K562 (cell line): Measurements from ENCODE around the gene TM4SF4. TPM values are rescaled to one million over a fixed set of nuclear protein-coding genes. Genes with fewer than 3 reads are reported as not detected.

Source experiments
- ATAC-seq: fragments of 200-7000 bp; cut with Tn5 transposase; 3 replicates; pipeline ENCODE4 v1.9.1; 2020; ENCODE audit warnings: moderate library complexity
- BruUV-seq: library from RNA; stranded (reverse); fragments of 400-500 nt; replicated peaks from 2 replicates; lab custom pipeline; 2021; lab: Mats Ljungman, UMichigan
- CTCF ChIA-PET: fragments of 300-600 bp; formaldehyde crosslinking; extraction: SDS; loops from one replicate; lab custom pipeline; 2021; ENCODE audit warnings: low intra/inter-chr PET ratio; lab: Yijun Ruan, JAX
- POLR2A ChIA-PET: fragments of 300-600, 350-650 bp; sonication (Branson Sonifier 250); formaldehyde crosslinking; extraction: SDS; loops from one replicate; lab custom pipeline; 2021; ENCODE audit warnings: antibody characterized with exemption, inconsistent platforms; lab: Yijun Ruan, JAX
- DNase-seq, 4 experiments: peaks; one replicate each; pipeline versions ENCODE4 v3.0.0 to v3.0.0-alpha.2; 2011 to 2018; ENCODE audit warnings: low spot score in 3 of 4, mixed read lengths in 3 of 4; ENCODE audit errors: extremely low read depth in 1 of 4
- FAIRE-seq: peaks from 2 replicates; lab custom pipeline; 2011; peaks lifted over from hg19 to GRCh38; lab: Jason Lieb, UNC
- H2AFZ ChIP-seq: 2 replicates; pipeline ENCODE4 v1.6.0; 2011; ENCODE audit warnings: low read depth, low read length, control low read depth, inconsistent platforms
- H3K27ac ChIP-seq: fragments of 200-600 bp; 3 replicates; pipeline ENCODE4 v1.8.0; 2011; ENCODE audit warnings: low read depth, mild to moderate bottlenecking, control low read depth, inconsistent platforms, low read length, moderate library complexity, mixed read lengths; ENCODE audit errors: extremely low read depth
- H3K27me3 ChIP-seq, 2 experiments: fragments of 300-600 bp in 1 of 2; 2 replicates in 1 of 2; 3 replicates in 1 of 2; pipeline versions ENCODE4 v1.6.0 to v1.8.0; 2011; ENCODE audit warnings: inconsistent platforms in 2 of 2, low read length in 2 of 2, mild to moderate bottlenecking in 1 of 2, mixed read lengths in 1 of 2, moderate library complexity in 1 of 2; ENCODE audit not compliant: control insufficient read depth in 2 of 2, insufficient read depth in 2 of 2
- H3K36me3 ChIP-seq: fragments of 300-600 bp; 3 replicates; pipeline ENCODE4 v1.8.0; 2011; ENCODE audit warnings: mild to moderate bottlenecking, low read length, inconsistent platforms; ENCODE audit not compliant: control insufficient read depth, insufficient read depth
- H3K4me1 ChIP-seq, 2 experiments: fragments of 200-600 bp in 1 of 2; replicated peaks in 1 of 2; 2 replicates in 1 of 2; 3 replicates in 1 of 2; pipeline versions ENCODE4 v1.5.1 to v1.8.0; 2011; ENCODE audit warnings: inconsistent platforms in 2 of 2, low read length in 2 of 2, mild to moderate bottlenecking in 1 of 2, mixed read lengths in 1 of 2, moderate library complexity in 1 of 2; ENCODE audit not compliant: control insufficient read depth in 2 of 2, insufficient read depth in 2 of 2
- H3K4me2 ChIP-seq: 2 replicates; pipeline ENCODE4 v1.6.1; 2011; ENCODE audit warnings: low read length, control low read depth, inconsistent platforms, mixed read lengths; ENCODE audit not compliant: insufficient read depth
- H3K4me3 ChIP-seq: fragments of 200-600 bp; sonication (generic), shearing (Covaris generic); 2 replicates; pipeline ENCODE4 v1.5.1; 2016; ENCODE audit warnings: control low read depth, inconsistent platforms
- H3K79me2 ChIP-seq: fragments of 200-600 bp; 3 replicates; pipeline ENCODE4 v1.8.0; 2011; ENCODE audit warnings: low read length, inconsistent platforms; ENCODE audit not compliant: control insufficient read depth, insufficient read depth
- H3K9ac ChIP-seq, 2 experiments: 2 replicates each; pipeline versions ENCODE4 v1.6.0 to v1.6.1; 2011; ENCODE audit warnings: low read depth in 2 of 2, low read length in 2 of 2, control low read depth in 1 of 2, inconsistent platforms in 1 of 2, mild to moderate bottlenecking in 1 of 2, mixed read lengths in 1 of 2; ENCODE audit not compliant: insufficient read depth in 1 of 2
- H3K9me1 ChIP-seq: one replicate; pipeline ENCODE4 v1.6.0; 2011; ENCODE audit warnings: inconsistent platforms, mild to moderate bottlenecking, low read length, moderate library complexity; ENCODE audit not compliant: control insufficient read depth, insufficient read depth
- H3K9me3 ChIP-seq: replicated peaks from 2 replicates; pipeline ENCODE4 v1.5.1; 2011; ENCODE audit warnings: low read depth, low read length, inconsistent platforms; ENCODE audit not compliant: control insufficient read depth, insufficient read depth
- H4K20me1 ChIP-seq: replicated peaks from 2 replicates; pipeline ENCODE4 v1.6.1; 2011; ENCODE audit warnings: low read length, inconsistent platforms, mixed read lengths; ENCODE audit not compliant: control insufficient read depth, insufficient read depth
- ELF2 ChIP-seq: fragments of 250-450 bp; sonication (Bioruptor Pico); IDR thresholded peaks from 2 replicates; pipeline ENCODE4 v1.5.0; 2021; ENCODE audit warnings: mild to moderate bottlenecking
- MIER1 ChIP-seq: fragments of 450-650 bp; IDR thresholded peaks from 2 replicates; pipeline ENCODE4 v1.6.1; 2016; ENCODE audit warnings: antibody characterized with exemption, mild to moderate bottlenecking, low read depth
- NR3C1 ChIP-seq: sonication (generic); formaldehyde crosslinking; IDR thresholded peaks from 2 replicates; pipeline ENCODE4 v1.8.1; 2022; ENCODE audit warnings: missing genetic modification reagents
- PTBP1 ChIP-seq: fragments of 200-400 bp; formaldehyde crosslinking; IDR thresholded peaks from 2 replicates; pipeline ENCODE4 v1.6.1; 2017; ENCODE audit warnings: low read depth, low read length
- SNIP1 ChIP-seq: fragments of 450-650 bp; IDR thresholded peaks from 2 replicates; pipeline ENCODE4 v1.7.1; 2017; ENCODE audit warnings: low read depth, mild to moderate bottlenecking
- SNRNP70 ChIP-seq: fragments of 200-400 bp; formaldehyde crosslinking; optimal IDR thresholded peaks from 2 replicates; pipeline ENCODE3; 2017; ENCODE audit warnings: low read depth, low read length
- SRSF7 ChIP-seq: fragments of 200-400 bp; formaldehyde crosslinking; optimal IDR thresholded peaks from 2 replicates; pipeline ENCODE3; 2017; ENCODE audit warnings: mild to moderate bottlenecking, low read depth, low read length
- XRCC4 ChIP-seq: IDR thresholded peaks from one replicate; pipeline ENCODE4 v1.6.1; 2011; ENCODE audit not compliant: insufficient read depth, insufficient read length; ENCODE audit errors: extremely low read depth
- YY1 ChIP-seq, 3 experiments: IDR thresholded peaks; 2 replicates each; pipeline ENCODE4 v1.6.1; 2011; ENCODE audit warnings: low read length in 2 of 3, mild to moderate bottlenecking in 2 of 3, moderate library complexity in 2 of 3, borderline replicate concordance in 1 of 3, control low read depth in 1 of 3, low read depth in 1 of 3; ENCODE audit not compliant: insufficient read depth in 3 of 3, insufficient replicate concordance in 2 of 3, control insufficient read depth in 1 of 3, insufficient read length in 1 of 3; ENCODE audit errors: extremely low read depth in 1 of 3
- WGBS: fragments of 100-300 bp; shearing (Covaris generic); methylation state at CpG from one replicate; pipeline ENCODE4 v1.1.6; 2016; ENCODE audit warnings: low coverage, mixed read lengths; ENCODE audit not compliant: insufficient coverage; ENCODE audit errors: missing lambda C conversion rate; 5-methylcytosine and 5-hydroxymethylcytosine counted together
- in situ Hi-C: fragments of 300-500 bp; cut with MboI; formaldehyde crosslinking; loops from 4 replicates; pipeline ENCODE4 v1.15.0; 2018; ENCODE audit warnings: inconsistent platforms, mixed read lengths
- intact Hi-C: fragments of 100-400 bp; cut with micrococcal nuclease; formaldehyde crosslinking; loops from 2 replicates; pipeline ENCODE4 v1.14.2; 2022
- polyA plus RNA-seq, 8 experiments: library from polyadenylated mRNA; depleted of rRNA in 4 of 8; stranded (reverse) in 5 of 8; unstranded in 3 of 8; fragments of >200 nt; fragmentation: Nextera tagmentation in 2 of 8; fragmentation: Illumina TruSeq in 1 of 8; extraction: Ambion mirVana in 2 of 8; extraction: Trizol in 1 of 8; gene quantifications; 2 replicates each; pipeline versions ENCODE4 v1.2.1 to v1.2.3, GENCODE V29; 2011 to 2014; ENCODE audit warnings: inconsistent platforms in 1 of 8, missing spikeins in 1 of 8
- total RNA-seq, 7 experiments: library from RNA; depleted of rRNA in 6 of 7; stranded (reverse); fragments of >200 nt in 6 of 7; fragmentation: Illumina TruSeq in 2 of 7; extraction: Trizol in 2 of 7; gene quantifications; 2 replicates each; pipeline versions ENCODE4 v1.2.1 to v1.2.3, GENCODE V29; 2011 to 2021; ENCODE audit warnings: low replicate concordance in 1 of 7
- TF ChIP-seq, protein P1 (sequence below): sonication (generic); formaldehyde crosslinking; IDR thresholded peaks from 2 replicates; pipeline ENCODE4 v1.8.1; 2022; ENCODE audit warnings: missing genetic modification reagents
- TF ChIP-seq, protein P2 (sequence below): fragments of 250-450 bp; sonication (Bioruptor Pico); IDR thresholded peaks from 2 replicates; pipeline ENCODE4 v1.5.0; 2020; ENCODE audit warnings: mild to moderate bottlenecking, borderline replicate concordance
- TF ChIP-seq, protein P3 (sequence below): sonication (generic); formaldehyde crosslinking; IDR thresholded peaks from 2 replicates; pipeline ENCODE4 v1.8.1; 2022; ENCODE audit warnings: missing genetic modification reagents

Gene TM4SF4
- total and polyA plus RNA-seq, 9 of the 15 experiments (the other 6 are each of a cell fraction or from before 2014, with no cell fraction given) = 0.31 TPM; not detected in 8

DNA sequence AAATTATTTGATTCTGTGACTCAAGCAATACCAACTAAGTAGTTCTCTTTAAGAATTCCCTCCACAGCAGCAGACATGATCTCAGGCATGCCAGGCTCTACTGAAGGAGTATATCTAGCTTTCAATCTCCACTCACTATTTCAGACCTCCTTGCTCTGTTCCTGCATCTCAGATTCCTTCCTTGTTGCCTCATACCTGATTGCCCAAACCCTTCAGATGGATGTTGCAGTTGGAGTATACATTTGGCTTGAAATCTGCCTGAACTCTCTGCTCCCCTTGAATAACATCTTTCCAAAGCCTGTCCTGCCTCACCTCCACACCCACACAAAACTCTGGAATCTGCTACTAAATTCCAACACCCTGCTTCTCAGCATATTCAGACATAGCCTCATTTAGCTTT, 19.8 kb upstream of the TM4SF4 start:
- DNase-seq (no peak), ATAC-seq (no peak), FAIRE-seq (no peak)
- no peaks in the 10 kb centered on the region for H3K36me3 ChIP-seq
- H3K9ac ChIP-seq = no peak overlapping the region
- H3K4me1 ChIP-seq = no peaks in the 10 kb centered on the region
- no TSS peak for BruUV-seq
- H3K9me3 ChIP-seq = no peaks in the 10 kb centered on the region; the same call in 1 of the 2 replicates
- CTCF ChIA-PET = no interaction called here
- H3K4me3 ChIP-seq = no peak overlapping the region
- H3K27me3 ChIP-seq = no peaks in the 10 kb centered on the region
- H2AFZ ChIP-seq = no peak overlapping the region
- H3K9me1 ChIP-seq = no peaks in the 10 kb centered on the region
- no peaks in the 10 kb centered on the region for H4K20me1 ChIP-seq
- in situ Hi-C loops (no loop called here), intact Hi-C loops (no loop called here)
- no peak overlapping the region for H3K4me2 ChIP-seq
- no peaks in the 10 kb centered on the region for H3K79me2 ChIP-seq
- TF ChIP-seq NR3C1 (CRISPR knock-in tag) (no peak), PTBP1 (no peak), SNRNP70 (no peak), XRCC4 (no peak), MIER1 (no peak)
- TF ChIP-seq, protein P1, sequence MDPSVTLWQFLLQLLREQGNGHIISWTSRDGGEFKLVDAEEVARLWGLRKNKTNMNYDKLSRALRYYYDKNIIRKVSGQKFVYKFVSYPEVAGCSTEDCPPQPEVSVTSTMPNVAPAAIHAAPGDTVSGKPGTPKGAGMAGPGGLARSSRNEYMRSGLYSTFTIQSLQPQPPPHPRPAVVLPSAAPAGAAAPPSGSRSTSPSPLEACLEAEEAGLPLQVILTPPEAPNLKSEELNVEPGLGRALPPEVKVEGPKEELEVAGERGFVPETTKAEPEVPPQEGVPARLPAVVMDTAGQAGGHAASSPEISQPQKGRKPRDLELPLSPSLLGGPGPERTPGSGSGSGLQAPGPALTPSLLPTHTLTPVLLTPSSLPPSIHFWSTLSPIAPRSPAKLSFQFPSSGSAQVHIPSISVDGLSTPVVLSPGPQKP (CRISPR knock-in tag) = no peak
- POLR2A ChIA-PET = no interaction called here
- no peak overlapping the region for H3K27ac ChIP-seq

DNA sequence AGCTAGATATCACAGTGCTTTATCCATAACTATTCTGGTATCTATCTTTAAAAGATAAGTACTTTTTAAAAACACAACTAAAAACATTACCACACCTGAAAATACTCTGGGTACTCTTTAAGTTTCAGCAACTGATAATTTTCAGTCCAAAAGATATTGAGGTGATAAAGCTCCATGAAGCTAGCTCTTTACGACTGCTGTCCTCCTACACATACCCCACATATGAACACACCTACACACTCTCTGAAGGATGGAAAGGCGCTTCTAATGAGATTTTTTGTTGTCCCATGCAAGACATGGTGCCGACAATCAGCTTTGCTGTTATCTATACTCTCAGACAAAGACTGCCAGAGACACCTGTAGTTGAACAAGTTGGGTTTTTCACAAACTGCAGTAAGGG, 19.1 kb upstream of the TM4SF4 start:
- H4K20me1 ChIP-seq = no peaks in the 10 kb centered on the region
- H3K9me3 ChIP-seq = no peaks in the 10 kb centered on the region; the same call in 1 of the 2 replicates
- H3K9ac ChIP-seq = no peak overlapping the region
- H2AFZ ChIP-seq = no peak overlapping the region
- no peak overlapping the region for H3K4me3 ChIP-seq
- intact Hi-C loops = no loop called here
- H3K27ac ChIP-seq = no peak overlapping the region
- in situ Hi-C loops = no loop called here
- H3K36me3 ChIP-seq = no peaks in the 10 kb centered on the region
- no peak for ATAC-seq
- no peak overlapping the region for H3K4me2 ChIP-seq
- no peak for DNase-seq
- no TSS peak for BruUV-seq
- no peaks in the 10 kb centered on the region for H3K79me2 ChIP-seq
- H3K4me1 ChIP-seq = no peaks in the 10 kb centered on the region
- FAIRE-seq = no peak
- H3K27me3 ChIP-seq = no peaks in the 10 kb centered on the region
- ChIA-PET POLR2A (no interaction called here), CTCF (no interaction called here)
- H3K9me1 ChIP-seq = no peaks in the 10 kb centered on the region
- 0% methylated on average over 3 of the region's 3 CpGs for WGBS
- TF ChIP-seq, protein P2, sequence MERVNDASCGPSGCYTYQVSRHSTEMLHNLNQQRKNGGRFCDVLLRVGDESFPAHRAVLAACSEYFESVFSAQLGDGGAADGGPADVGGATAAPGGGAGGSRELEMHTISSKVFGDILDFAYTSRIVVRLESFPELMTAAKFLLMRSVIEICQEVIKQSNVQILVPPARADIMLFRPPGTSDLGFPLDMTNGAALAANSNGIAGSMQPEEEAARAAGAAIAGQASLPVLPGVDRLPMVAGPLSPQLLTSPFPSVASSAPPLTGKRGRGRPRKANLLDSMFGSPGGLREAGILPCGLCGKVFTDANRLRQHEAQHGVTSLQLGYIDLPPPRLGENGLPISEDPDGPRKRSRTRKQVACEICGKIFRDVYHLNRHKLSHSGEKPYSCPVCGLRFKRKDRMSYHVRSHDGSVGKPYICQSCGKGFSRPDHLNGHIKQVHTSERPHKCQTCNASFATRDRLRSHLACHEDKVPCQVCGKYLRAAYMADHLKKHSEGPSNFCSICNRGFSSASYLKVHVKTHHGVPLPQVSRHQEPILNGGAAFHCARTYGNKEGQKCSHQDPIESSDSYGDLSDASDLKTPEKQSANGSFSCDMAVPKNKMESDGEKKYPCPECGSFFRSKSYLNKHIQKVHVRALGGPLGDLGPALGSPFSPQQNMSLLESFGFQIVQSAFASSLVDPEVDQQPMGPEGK = no peak
- TF ChIP-seq SRSF7 (no peak), ELF2 (CRISPR knock-in tag) (no peak), SNIP1 (no peak), YY1 (IDR thresholded peaks at IDR 0.05; ENCODE audit: borderline replicate concordance in 1 of 3, control insufficient read depth in 1 of 3, extremely low read depth in 1 of 3, insufficient read depth in 3 of 3, insufficient read length in 1 of 3, insufficient replicate concordance in 2 of 3, low read depth in 1 of 3, low read length in 2 of 3) (no peak)
- TF ChIP-seq, protein P3, sequence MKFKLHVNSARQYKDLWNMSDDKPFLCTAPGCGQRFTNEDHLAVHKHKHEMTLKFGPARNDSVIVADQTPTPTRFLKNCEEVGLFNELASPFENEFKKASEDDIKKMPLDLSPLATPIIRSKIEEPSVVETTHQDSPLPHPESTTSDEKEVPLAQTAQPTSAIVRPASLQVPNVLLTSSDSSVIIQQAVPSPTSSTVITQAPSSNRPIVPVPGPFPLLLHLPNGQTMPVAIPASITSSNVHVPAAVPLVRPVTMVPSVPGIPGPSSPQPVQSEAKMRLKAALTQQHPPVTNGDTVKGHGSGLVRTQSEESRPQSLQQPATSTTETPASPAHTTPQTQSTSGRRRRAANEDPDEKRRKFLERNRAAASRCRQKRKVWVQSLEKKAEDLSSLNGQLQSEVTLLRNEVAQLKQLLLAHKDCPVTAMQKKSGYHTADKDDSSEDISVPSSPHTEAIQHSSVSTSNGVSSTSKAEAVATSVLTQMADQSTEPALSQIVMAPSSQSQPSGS (CRISPR knock-in tag) = no peak
